ENCODE measurements around the gene ERFL.

The ERFL gene

DNA sequence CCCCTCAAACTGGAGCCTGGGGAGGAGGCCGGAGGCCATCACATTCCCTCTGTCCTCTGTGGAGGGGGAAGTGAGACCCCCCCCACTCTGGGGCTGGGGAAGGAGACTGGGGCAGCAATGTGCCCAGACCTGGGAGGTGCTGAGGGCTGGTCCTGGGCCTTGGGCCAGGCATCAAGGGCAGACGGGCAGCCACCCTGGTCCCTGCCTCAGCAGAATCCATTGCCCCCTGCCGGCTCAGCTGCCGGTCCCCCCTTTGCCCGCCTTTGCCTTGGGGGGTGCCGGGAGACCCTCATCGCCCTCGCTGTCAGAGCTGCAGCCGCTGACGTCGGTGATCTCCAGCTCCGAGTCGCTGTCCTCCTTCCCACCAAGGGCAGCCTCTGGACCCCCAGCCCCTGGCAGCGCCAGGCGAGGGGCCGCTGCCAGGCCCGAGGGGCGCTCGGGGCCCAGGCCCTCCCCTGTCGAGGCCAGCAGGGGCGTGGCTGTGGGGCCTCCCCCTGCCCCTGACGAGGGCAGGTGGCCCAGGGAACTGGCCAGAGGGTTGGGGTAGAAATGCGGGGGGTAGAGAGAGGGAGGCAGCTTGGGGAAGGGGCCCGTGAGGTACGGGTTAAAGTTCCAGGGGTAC lies 20.1 kb downstream of the ERFL start:
- TF ChIP-seq CTCF (IDR thresholded peaks at IDR 0.05; ENCODE audit: low read depth, low read length), result no peak
- DNase-seq (ENCODE audit: low read depth in 2 of 2), result no peak
- no peak overlapping the region for H3K4me3 ChIP-seq (replicated peaks in 1 of 2; ENCODE audit: low read depth in 2 of 2, low read length in 2 of 2)

GRCh38 chr19:41906916-41907680 lies 21.2 kb downstream of the ERFL start:
- no peak for TF ChIP-seq CTCF (IDR thresholded peaks at IDR 0.05; ENCODE audit: low read depth, low read length)
- H3K4me3 ChIP-seq (replicated peaks in 1 of 2; ENCODE audit: low read depth in 2 of 2, low read length in 2 of 2), result no peak overlapping the region
- no peak for DNase-seq (ENCODE audit: low read depth in 2 of 2)

- DNase-seq (ENCODE audit: low read depth in 2 of 2), result no peak
- no peak for TF ChIP-seq CTCF (IDR thresholded peaks at IDR 0.05; ENCODE audit: low read depth, low read length)
- no peak overlapping the region for H3K4me3 ChIP-seq (replicated peaks in 1 of 2; ENCODE audit: low read depth in 2 of 2, low read length in 2 of 2)
Measured at GRCh38 chr19:41906271-41906670, 22.0 kb downstream of the ERFL start.

- TF ChIP-seq CTCF (IDR thresholded peaks at IDR 0.05; ENCODE audit: low read depth, low read length), result no peak
- no peak overlapping the region for H3K4me3 ChIP-seq (replicated peaks in 1 of 2; ENCODE audit: low read depth in 2 of 2, low read length in 2 of 2)
- no peak for DNase-seq (ENCODE audit: low read depth in 2 of 2)
Measured at GRCh38 chr19:41905273-41906002, 22.8 kb downstream of the ERFL start.

DNA sequence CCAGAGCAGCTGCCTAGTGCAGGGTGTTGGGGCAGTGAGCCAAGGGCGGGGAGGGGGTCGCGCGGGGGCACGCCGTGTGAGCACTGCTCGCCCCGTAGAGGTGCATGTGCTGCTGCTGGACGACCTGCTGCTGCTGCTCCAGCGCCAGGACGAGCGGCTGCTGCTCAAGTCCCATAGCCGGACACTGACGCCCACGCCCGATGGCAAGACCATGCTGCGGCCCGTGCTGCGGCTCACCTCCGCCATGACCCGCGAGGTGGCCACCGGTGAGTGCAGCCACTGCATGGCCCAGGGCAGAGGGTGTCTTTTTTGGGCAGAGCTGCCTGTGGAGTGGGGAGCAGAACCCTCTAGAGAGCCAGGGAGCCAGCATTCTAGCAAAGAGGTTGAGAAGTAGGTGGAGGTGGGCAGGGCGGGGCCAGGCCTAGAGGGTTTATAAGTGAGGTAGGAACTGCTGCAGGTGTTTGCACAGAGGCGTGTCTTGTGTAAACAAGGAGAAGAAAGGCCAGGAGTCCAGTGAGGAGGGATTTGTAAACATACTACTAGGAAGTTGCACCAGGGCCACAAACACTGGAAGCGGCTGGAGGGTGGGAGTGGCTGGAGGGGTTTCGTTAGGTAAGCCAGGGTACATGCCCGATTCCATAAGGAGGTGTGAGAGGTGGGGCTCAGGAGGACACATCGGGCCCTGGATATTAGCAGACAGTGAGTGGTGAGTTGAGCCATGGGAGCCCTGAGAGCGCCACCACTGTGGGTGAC lies 24.0 kb downstream of the ERFL start:
- TF ChIP-seq CTCF (IDR thresholded peaks at IDR 0.05; ENCODE audit: low read depth, low read length), result no peak
- no peak for DNase-seq (ENCODE audit: low read depth in 2 of 2)
- H3K4me3 ChIP-seq (replicated peaks in 1 of 2; ENCODE audit: low read depth in 2 of 2, low read length in 2 of 2), result no peak overlapping the region

- no peak for TF ChIP-seq CTCF (IDR thresholded peaks at IDR 0.05; ENCODE audit: low read depth, low read length)
- no peak overlapping the region for H3K4me3 ChIP-seq (replicated peaks in 1 of 2; ENCODE audit: low read depth in 2 of 2, low read length in 2 of 2)
- no peak for DNase-seq (ENCODE audit: low read depth in 2 of 2)
Measured at GRCh38 chr19:41903193-41903953, 24.9 kb downstream of the ERFL start.
